Stimulated activated CD8-positive, alpha-beta memory T cell treated with anti-CD3 and anti-CD28 coated beads, Interleukin-2, amount 100 ng/mL, for 1 hour (primary cell): ENCODE measurements around the gene FCHSD2.
"Not testable (repeated sequence)": the region's sequence is repeated elsewhere in the genome, so short reads cannot be mapped to it uniquely, and the experiment has no call there.

Source experiments
- DNase-seq, 2 donors: peaks; one replicate each; pipeline ENCODE4 v3.0.0-alpha.2; 2020; ENCODE audit warnings: low read depth in 2 of 2

Gene FCHSD2

GRCh38 chr11:73151416-73151815 lies 9.3 kb upstream of the FCHSD2 start:
- no peak for DNase-seq

- DNase-seq: no peak
Measured at GRCh38 chr11:73149105-73149504, 7.0 kb upstream of the FCHSD2 start.

- no peak for DNase-seq
Measured at GRCh38 chr11:73147771-73148681, 5.9 kb upstream of the FCHSD2 start.

GRCh38 chr11:73145986-73146575 lies 4.0 kb upstream of the FCHSD2 start:
- no peak for DNase-seq

- no peak for DNase-seq
Measured at GRCh38 chr11:73143126-73143838, 1.2 kb upstream of the FCHSD2 start.

- DNase-seq: peak; percentile 11 to 14
Measured at GRCh38 chr11:73141309-73142127, 600 bp downstream of the FCHSD2 start.

- no peak for DNase-seq
Measured at GRCh38 chr11:73141031-73141308, 1.1 kb downstream of the FCHSD2 start.

- no peak for DNase-seq
Measured at GRCh38 chr11:73140213-73141030, 1.7 kb downstream of the FCHSD2 start.

- DNase-seq: no peak
Measured at GRCh38 chr11:73139476-73140198, 2.5 kb downstream of the FCHSD2 start.

GRCh38 chr11:73137944-73138274 lies 4.2 kb downstream of the FCHSD2 start:
- no peak for DNase-seq

GRCh38 chr11:73137262-73137943 lies 4.7 kb downstream of the FCHSD2 start:
- DNase-seq: no peak

- not testable (repeated sequence) for DNase-seq
Measured at GRCh38 chr11:73136722-73137121, 5.4 kb downstream of the FCHSD2 start.

- no peak for DNase-seq
Measured at GRCh38 chr11:73135346-73136284, 6.5 kb downstream of the FCHSD2 start.

- DNase-seq: not testable (repeated sequence)
Measured at GRCh38 chr11:73132349-73132748, 9.8 kb downstream of the FCHSD2 start.

GRCh38 chr11:73130181-73130580 lies 11.9 kb downstream of the FCHSD2 start:
- no peak for DNase-seq

- no peak for DNase-seq
Measured at GRCh38 chr11:73129198-73129597, 12.9 kb downstream of the FCHSD2 start.

- no peak for DNase-seq
Measured at GRCh38 chr11:73126804-73127480, 15.2 kb downstream of the FCHSD2 start.

- no peak for DNase-seq
Measured at GRCh38 chr11:73124800-73125199, 17.3 kb downstream of the FCHSD2 start.
